AG10803 (cell line): ENCODE measurements around the gene PPP1R1B.

Source experiments
- DNase-seq: peaks from one replicate; pipeline ENCODE4 v3.0.0; 2010; ENCODE audit warnings: low read depth
- H3K4me3 ChIP-seq: 2 replicates; pipeline ENCODE4 v1.5.1; 2011; ENCODE audit warnings: mild to moderate bottlenecking, low read length, control low read depth
- CTCF ChIP-seq: conservative IDR thresholded peaks from 2 replicates; pipeline ENCODE4 v1.5.1; 2011; ENCODE audit warnings: mild to moderate bottlenecking, low read length, control low read depth, inconsistent platforms

PPP1R1B gene

DNA sequence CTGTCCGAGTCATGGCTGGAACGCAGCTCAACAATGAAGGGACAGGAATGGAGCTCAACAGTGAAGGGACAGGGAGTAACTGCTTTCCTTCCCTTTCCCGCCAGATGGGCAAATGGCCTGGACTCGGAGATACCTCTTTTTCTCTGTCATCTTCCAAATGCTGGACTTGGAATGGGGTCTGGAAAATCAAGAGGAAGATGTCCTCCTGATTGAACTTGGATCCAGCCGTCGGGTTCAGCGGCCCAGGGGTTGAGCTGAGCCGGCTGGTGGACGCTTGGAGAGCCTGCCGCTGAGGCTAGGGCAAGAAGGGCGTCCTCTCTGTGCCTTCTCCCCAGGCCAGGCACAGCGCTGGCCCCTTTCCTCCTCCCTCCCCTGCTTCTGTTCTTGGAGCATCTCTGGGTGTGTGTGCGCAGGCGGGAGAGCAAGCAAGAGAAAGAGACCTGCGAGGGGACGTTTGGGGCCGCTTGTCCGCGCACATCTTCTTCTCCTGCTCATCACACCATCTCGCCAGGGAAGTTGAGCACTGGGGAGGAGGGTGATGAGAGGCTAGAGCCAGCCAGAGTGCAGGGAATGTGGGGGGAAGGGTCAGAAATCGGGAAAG is 25.7 kb upstream of the PPP1R1B start:
- no peak for TF ChIP-seq CTCF
- no peak for DNase-seq
- no peak overlapping the region for H3K4me3 ChIP-seq

DNA sequence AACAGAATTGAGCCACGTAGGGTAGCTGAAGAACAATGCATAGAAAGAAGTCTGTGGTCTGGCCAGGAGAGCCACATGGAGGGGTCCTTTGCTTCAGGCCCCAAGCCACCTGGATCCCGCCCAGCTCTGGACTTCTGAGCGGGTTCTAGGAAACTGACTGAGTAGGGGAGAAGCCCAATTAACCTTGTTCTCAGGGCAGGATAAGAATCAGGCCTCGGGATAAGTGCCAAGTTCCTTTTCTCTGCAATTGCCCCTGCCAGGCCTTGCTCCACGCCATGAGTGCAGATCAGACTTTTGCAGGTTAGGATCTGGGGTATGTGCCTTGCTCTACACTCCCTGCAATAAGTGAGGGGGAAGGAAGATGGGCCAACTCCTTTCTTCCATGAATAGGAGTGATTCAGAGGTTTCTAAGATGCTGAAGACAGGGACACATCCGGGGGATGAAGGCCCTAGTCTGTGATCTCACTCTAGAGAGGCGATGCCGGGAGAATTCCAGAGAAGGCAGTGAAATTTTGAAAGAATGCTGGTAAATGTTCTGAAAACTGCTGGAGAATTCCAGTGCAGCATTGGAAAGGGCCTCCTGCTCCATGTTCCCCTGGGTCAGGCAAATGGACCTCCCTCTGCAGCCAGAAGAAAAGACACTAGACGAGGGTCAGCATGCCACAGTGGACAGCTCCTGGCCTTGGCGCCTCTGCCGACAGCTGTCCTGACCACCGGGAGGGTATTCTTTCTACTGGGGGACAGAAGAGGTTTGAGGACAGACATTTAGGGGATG is 24.8 kb upstream of the PPP1R1B start:
- no peak for TF ChIP-seq CTCF
- no peak overlapping the region for H3K4me3 ChIP-seq
- DNase-seq, result no peak

DNA sequence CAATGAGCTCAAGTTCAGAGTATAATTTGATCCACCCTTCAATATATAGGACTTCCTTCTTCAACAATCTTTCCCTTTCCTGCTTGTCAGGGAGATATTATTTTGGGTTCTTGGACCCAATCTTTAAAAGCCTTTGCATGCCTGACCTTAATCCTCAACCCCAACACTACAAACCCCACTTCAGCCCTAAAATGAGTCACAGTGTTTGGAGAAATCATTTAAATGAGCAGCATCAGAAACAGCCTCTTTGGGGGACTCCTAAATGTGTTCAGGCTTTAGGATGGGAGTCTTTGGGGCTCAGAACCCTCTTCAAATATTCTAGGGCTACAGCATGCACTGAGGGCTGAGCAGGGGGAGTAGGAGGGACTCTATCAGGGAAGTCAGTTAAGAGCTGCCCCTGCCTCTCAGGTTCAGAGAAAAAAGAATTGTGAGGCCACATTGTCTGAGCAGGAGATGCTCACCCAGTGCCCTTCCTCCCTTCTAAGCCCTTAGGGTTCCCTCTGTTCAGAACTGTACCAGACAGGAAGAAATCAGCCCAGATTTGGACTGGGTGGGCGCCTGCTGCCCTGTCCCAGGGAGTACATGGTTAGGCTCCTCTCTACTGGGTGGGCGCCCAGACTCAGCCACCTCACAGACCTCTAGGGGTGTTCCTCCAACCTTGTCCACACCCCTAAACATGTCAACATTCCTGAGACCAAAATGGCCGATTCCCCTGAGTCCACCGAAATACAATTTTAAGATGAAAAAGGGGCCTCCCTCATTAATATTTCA is 24.0 kb upstream of the PPP1R1B start:
- TF ChIP-seq CTCF, result no peak
- no peak for DNase-seq
- no peak overlapping the region for H3K4me3 ChIP-seq

- TF ChIP-seq CTCF, result no peak
- no peak overlapping the region for H3K4me3 ChIP-seq
- no peak for DNase-seq
These were observed 23.3 kb upstream of the PPP1R1B start for GRCh38 chr17:39603304-39604016.

DNA sequence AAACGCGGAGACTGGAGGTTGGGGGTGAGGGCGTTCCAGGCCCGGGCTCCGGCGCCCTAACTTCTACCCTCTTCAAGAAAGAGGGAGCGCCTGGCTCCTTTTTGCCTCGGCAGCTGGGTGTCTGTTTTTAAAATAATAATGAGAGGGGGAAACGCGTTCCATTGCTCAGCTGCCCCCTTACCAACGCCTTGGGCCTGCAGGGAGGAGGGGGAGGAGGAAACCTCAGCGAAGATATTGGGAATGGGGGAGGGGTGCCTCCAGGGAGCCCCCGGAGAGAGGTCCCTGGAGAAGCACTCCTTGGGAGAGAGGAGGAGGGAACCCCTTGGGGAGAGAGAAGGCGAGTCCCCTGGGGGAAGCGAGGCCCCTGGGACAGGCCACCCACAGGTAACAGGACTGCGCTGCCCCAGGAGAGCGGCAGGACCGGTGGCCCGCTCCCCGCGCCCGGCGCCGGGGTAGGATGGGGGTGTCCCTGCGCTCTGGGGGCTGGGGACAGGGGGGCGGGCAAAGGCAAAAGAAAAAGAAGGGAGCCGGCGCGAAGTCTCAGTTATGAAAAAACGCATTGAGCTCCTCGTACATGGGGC is 21.8 kb upstream of the PPP1R1B start:
- no peak for TF ChIP-seq CTCF
- H3K4me3 ChIP-seq, result no peak overlapping the region
- DNase-seq, result no peak

DNA sequence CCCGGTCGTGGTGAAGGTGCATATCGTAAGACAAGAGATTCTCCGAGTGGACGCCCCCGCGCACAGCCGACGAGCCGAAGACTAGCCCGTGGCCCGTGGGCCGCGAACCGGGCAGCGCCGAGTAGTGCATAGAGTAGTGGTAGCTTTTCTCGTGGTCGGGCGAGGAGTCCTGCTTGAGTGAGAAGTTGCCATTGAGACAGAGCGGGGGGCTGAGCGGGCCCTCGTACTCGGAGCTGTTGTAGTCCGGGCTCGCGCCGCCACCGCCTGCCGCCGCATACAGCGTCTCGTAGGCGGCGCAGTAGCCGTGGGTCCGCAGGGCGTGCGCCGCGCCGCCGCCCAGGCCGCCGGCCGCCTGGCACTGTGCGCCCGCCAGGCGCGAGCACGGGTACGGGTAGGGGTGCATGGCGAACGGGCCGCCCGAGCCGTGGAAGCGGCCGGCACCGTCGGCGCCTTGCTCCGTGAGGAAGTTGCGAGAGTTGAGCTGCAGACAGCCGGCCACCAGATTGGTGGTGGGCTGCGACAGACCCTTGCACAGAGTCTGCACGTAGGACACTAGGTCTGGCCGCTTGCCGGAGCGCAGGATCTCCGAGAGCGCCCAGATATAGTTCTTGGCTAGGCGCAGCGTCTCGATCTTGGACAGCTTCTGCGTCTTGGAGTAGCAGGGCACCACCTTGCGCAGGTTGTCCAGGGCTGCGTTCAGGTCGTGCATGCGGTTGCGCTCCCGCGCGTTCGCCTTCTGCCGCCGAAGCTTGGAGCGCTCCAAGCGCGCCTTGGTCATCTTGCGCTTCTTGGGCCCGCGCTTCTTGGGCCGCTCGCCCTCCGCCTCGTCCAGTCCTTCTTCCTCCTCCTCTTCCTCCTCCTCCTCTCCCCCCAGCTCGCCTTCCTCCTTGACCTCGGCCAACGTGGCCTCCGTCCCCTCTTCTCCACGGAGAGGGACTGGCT is 21.0 kb upstream of the PPP1R1B start:
- no peak for TF ChIP-seq CTCF
- DNase-seq, result no peak
- no peak overlapping the region for H3K4me3 ChIP-seq
